ENCODE data around the gene OR10H5.
"Not testable (repeated sequence)": the region's sequence is repeated elsewhere in the genome, so short reads cannot be mapped to it uniquely, and the experiment has no call there.

OR10H5 gene

GRCh38 chr19:15787611-15788155 lies at the start of gene OR10H5:
TSS of gene OR10H5 (plus strand) at chr19:15787661. CDS start at chr19:15794049, 6,388 bp downstream.
- no peak for DNase-seq (ENCODE audit: low read depth)

GRCh38 chr19:15737722-15738121 lies 49.7 kb upstream of the OR10H5 start, which contains the start of gene OR10H3:
TSS of gene OR10H3 (plus strand) at chr19:15737985. CDS start at chr19:15741393, 3,408 bp downstream.
- DNase-seq (ENCODE audit: low read depth): no peak

GRCh38 chr19:15740785-15741184 lies 46.7 kb upstream of the OR10H5 start:
- DNase-seq (ENCODE audit: low read depth): no peak

GRCh38 chr19:15748239-15748638 lies 39.2 kb upstream of the OR10H5 start:
- DNase-seq (ENCODE audit: low read depth): no peak

GRCh38 chr19:15758379-15758778 lies 29.1 kb upstream of the OR10H5 start:
- no peak for DNase-seq (ENCODE audit: low read depth)

- DNase-seq (ENCODE audit: low read depth): no peak
Measured at GRCh38 chr19:15759962-15760565, 27.4 kb upstream of the OR10H5 start.

GRCh38 chr19:15769586-15769985 lies 17.9 kb upstream of the OR10H5 start:
- DNase-seq (ENCODE audit: low read depth): no peak

GRCh38 chr19:15774159-15774558 lies 13.3 kb upstream of the OR10H5 start:
- DNase-seq (ENCODE audit: low read depth): not testable (repeated sequence)

GRCh38 chr19:15775249-15775648 lies 12.2 kb upstream of the OR10H5 start:
- no peak for DNase-seq (ENCODE audit: low read depth)

GRCh38 chr19:15776264-15776663 lies 11.2 kb upstream of the OR10H5 start:
- no peak for DNase-seq (ENCODE audit: low read depth)

GRCh38 chr19:15776991-15777970 lies 10.2 kb upstream of the OR10H5 start:
- no peak for DNase-seq (ENCODE audit: low read depth)

- DNase-seq (ENCODE audit: low read depth): no peak
Measured at GRCh38 chr19:15779756-15780476, 7.5 kb upstream of the OR10H5 start.

GRCh38 chr19:15780610-15781418 lies 6.6 kb upstream of the OR10H5 start:
- no peak for DNase-seq (ENCODE audit: low read depth)

- no peak for DNase-seq (ENCODE audit: low read depth)
Measured at GRCh38 chr19:15781661-15782060, 5.8 kb upstream of the OR10H5 start.

GRCh38 chr19:15782211-15782610 lies 5.2 kb upstream of the OR10H5 start:
- DNase-seq (ENCODE audit: low read depth): no peak

- not testable (repeated sequence) for DNase-seq (ENCODE audit: low read depth)
Measured at GRCh38 chr19:15782896-15783295, 4.6 kb upstream of the OR10H5 start.

GRCh38 chr19:15788594-15789270 lies 1.3 kb downstream of the OR10H5 start:
- DNase-seq (ENCODE audit: low read depth): no peak

- no peak for DNase-seq (ENCODE audit: low read depth)
Measured at GRCh38 chr19:15790096-15790495, 2.6 kb downstream of the OR10H5 start.

- DNase-seq (ENCODE audit: low read depth): not testable (repeated sequence)
Measured at GRCh38 chr19:15794279-15794678, 6.8 kb downstream of the OR10H5 start.

GRCh38 chr19:15810335-15810734 lies 22.9 kb downstream of the OR10H5 start:
- no peak for DNase-seq (ENCODE audit: low read depth)

GRCh38 chr19:15811476-15811875 lies 24.0 kb downstream of the OR10H5 start:
- no peak for DNase-seq (ENCODE audit: low read depth)
